ENCODE measurements around the gene EARS2. TPM values are rescaled to one million over a fixed set of nuclear protein-coding genes. Genes with fewer than 3 reads are reported as not detected.

EARS2 gene
- total and polyA plus RNA-seq, 2 donors from 2014 or later: 21.6 to 30.4 TPM

DNA sequence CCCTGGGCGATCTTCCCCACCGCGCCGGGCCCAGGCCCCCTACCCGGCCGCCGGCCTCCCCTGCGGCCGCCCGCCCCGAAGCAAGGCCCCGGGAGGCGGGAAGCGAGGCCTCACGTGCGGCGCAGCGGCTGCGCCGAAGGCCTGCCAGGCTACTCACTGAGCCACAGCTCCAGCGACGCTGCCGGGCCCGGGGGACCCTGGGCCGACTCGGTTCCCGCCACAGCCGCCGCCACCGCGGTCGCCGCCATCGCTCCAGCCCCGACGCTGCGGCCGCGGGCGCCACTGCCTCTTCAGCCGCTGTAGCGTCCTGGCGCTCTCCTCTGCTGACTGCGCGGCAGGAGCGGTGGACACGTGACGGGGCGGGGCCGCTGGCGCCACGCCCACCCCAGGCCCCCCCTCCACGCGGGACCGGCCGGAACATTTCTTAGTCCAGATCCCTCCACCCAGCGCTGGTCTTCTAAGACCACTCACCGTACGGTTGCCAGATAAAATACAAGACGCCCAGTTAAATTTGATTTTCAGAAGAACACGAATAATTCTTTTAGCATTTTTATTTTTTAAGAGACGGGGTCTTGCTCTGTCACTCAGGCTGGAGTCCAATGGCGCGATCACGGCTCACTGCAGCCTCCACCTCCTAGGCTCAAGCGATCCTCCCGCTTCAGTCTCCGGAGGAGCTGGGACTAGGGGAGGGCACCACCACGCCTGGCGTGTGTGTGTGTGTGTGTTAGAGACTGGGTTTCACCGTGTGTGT lies 46.8 kb downstream of the EARS2 start, which contains the start of gene GGA2:
GGA2 (minus strand) TSS at position 331 of the 751 bp plus-strand sequence; CDS start at position 248, 83 bp downstream.
- H3K4me1 ChIP-seq (ENCODE audit: control insufficient read depth in 2 of 3, insufficient read depth in 2 of 3, low read depth in 1 of 3, low read length in 3 of 3): peaks cover 0 to 26% (median 10%) of the 10 kb centered on the region in 3 donors
- peak within 1 kb of the TSS; percentile 6 to 84 (median 65) for H3K9ac ChIP-seq (ENCODE audit: low read length in 3 of 3)
- intact Hi-C loops (cut with DNase I): no loop called here
- peak; percentile 88 to 94 (median 93) for DNase-seq
- H3K9me3 ChIP-seq (ENCODE audit: control insufficient read depth in 2 of 3, insufficient read depth in 1 of 3, low read length in 3 of 3): no peaks in the 10 kb centered on the region
- peak within 1 kb of the TSS; percentile 76 to 95 (median 82) for H3K4me3 ChIP-seq (ENCODE audit: low read length in 3 of 3)
- no peak for FAIRE-seq
- TF ChIP-seq, protein P1, sequence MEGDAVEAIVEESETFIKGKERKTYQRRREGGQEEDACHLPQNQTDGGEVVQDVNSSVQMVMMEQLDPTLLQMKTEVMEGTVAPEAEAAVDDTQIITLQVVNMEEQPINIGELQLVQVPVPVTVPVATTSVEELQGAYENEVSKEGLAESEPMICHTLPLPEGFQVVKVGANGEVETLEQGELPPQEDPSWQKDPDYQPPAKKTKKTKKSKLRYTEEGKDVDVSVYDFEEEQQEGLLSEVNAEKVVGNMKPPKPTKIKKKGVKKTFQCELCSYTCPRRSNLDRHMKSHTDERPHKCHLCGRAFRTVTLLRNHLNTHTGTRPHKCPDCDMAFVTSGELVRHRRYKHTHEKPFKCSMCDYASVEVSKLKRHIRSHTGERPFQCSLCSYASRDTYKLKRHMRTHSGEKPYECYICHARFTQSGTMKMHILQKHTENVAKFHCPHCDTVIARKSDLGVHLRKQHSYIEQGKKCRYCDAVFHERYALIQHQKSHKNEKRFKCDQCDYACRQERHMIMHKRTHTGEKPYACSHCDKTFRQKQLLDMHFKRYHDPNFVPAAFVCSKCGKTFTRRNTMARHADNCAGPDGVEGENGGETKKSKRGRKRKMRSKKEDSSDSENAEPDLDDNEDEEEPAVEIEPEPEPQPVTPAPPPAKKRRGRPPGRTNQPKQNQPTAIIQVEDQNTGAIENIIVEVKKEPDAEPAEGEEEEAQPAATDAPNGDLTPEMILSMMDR (IDR thresholded peaks at IDR 0.05; ENCODE audit: borderline replicate concordance, extremely low read depth, insufficient read depth): no peak
- no peaks in the 10 kb centered on the region for H3K27me3 ChIP-seq (ENCODE audit: control insufficient read depth, insufficient read depth, low read length)
- H3K27ac ChIP-seq (ENCODE audit: low read depth in 2 of 2, low read length in 2 of 2): peak within 1 kb of the TSS; percentile 68 to 83
- no peaks in the 10 kb centered on the region for H3K36me3 ChIP-seq (ENCODE audit: control insufficient read depth in 2 of 3, insufficient read depth in 3 of 3, low read length in 3 of 3)

DNA sequence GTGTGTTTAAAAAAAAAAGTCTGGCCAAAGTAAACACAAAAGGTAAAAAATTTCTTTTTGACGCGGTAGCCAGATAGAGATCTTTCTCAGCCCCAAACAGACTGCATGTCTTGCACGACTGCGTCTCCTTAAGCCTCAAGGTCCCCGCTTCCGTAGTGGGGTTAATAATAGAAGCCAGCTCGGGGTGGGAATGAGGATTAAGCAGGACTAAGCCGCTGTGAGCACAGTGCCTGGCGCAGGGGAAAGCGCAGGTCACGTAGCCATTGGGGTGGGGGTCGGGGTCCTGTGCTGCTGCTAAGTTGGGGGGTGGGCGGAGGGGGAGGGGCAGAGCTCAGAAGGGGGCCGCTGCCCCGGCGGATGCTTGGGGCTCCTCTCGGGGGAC lies 47.4 kb downstream of the EARS2 start:
- peak in 4 of 5 donors; percentile 33 to 77 (median 66) for DNase-seq
- intact Hi-C loops (cut with DNase I): no loop called here
- TF ChIP-seq, protein P1 (IDR thresholded peaks at IDR 0.05; ENCODE audit: borderline replicate concordance, extremely low read depth, insufficient read depth): no peak
- peak overlapping the region; percentile 76 to 95 (median 82) for H3K4me3 ChIP-seq (ENCODE audit: low read length in 3 of 3)
- H3K9ac ChIP-seq (ENCODE audit: low read length in 3 of 3): peak overlapping the region; percentile 6 to 84 (median 65)
- peak overlapping the region; percentile 68 to 83 for H3K27ac ChIP-seq (ENCODE audit: low read depth in 2 of 2, low read length in 2 of 2)
- H3K4me1 ChIP-seq (ENCODE audit: control insufficient read depth in 2 of 3, insufficient read depth in 2 of 3, low read depth in 1 of 3, low read length in 3 of 3): peaks cover 0 to 31% (median 16%) of the 10 kb centered on the region in 3 donors
- no peak for FAIRE-seq
- no peaks in the 10 kb centered on the region for H3K36me3 ChIP-seq (ENCODE audit: control insufficient read depth in 2 of 3, insufficient read depth in 3 of 3, low read length in 3 of 3)
- no peaks in the 10 kb centered on the region for H3K27me3 ChIP-seq (ENCODE audit: control insufficient read depth, insufficient read depth, low read length)
- H3K9me3 ChIP-seq (ENCODE audit: control insufficient read depth in 2 of 3, insufficient read depth in 1 of 3, low read length in 3 of 3): no peaks in the 10 kb centered on the region

GRCh38 chr16:23509441-23509754 lies 47.8 kb downstream of the EARS2 start:
- TF ChIP-seq, protein P1 (IDR thresholded peaks at IDR 0.05; ENCODE audit: borderline replicate concordance, extremely low read depth, insufficient read depth): no peak
- intact Hi-C loops (cut with DNase I): no loop called here
- Histone ChIP-seq H3K4me1 (ENCODE audit: control insufficient read depth in 2 of 3, insufficient read depth in 2 of 3, low read depth in 1 of 3, low read length in 3 of 3) (peaks cover 0 to 35% (median 20%) of the 10 kb centered on the region in 3 donors), H3K27me3 (ENCODE audit: control insufficient read depth, insufficient read depth, low read length) (no peaks in the 10 kb centered on the region), H3K36me3 (ENCODE audit: control insufficient read depth in 2 of 3, insufficient read depth in 3 of 3, low read length in 3 of 3) (no peaks in the 10 kb centered on the region), H3K4me3 (ENCODE audit: low read length in 3 of 3) (peak overlapping the region; percentile 76 to 95 (median 82)), H3K9me3 (ENCODE audit: control insufficient read depth in 2 of 3, insufficient read depth in 1 of 3, low read length in 3 of 3) (no peaks in the 10 kb centered on the region), H3K27ac (ENCODE audit: low read depth in 2 of 2, low read length in 2 of 2) (peak overlapping the region in 1 of 2 donors; percentile 46), H3K9ac (ENCODE audit: low read length in 3 of 3) (peak overlapping the region; percentile 6 to 84 (median 65))
- DNase-seq (no peak), FAIRE-seq (no peak)
